ENCODE data around the gene NRF1. TPM values are rescaled to one million over a fixed set of nuclear protein-coding genes. Genes with fewer than 3 reads are reported as not detected.

Gene NRF1
- polyA plus RNA-seq, 1 experiment, result 13.3 TPM

DNA sequence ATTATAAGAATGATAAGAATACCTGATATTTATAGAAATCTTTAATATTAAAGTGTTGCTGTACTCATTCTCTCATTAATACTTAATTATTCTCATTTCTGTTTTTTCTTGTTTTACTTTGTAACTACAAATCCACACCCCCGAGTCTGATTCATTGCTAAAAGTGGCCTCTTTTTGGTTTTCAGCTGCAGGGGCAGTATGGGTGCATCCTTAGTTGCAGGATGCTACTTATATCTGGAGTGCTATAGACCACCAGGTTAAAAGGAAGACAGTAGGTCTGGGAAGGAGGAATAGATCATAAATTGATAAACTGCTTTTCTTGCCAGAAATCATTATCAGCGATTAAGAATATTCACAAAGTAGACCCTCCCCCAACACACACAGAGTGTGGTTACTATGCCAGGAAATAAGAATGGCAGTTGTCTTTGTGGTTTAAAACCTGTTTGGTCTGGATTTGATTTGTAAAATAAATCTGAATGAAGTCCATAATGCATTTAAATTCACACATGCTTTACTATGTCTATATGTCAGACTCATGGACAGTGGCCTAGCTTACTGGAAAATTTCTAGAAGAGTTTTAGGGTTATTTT is 96.5 kb downstream of the NRF1 start:
- TF ChIP-seq, protein P1, sequence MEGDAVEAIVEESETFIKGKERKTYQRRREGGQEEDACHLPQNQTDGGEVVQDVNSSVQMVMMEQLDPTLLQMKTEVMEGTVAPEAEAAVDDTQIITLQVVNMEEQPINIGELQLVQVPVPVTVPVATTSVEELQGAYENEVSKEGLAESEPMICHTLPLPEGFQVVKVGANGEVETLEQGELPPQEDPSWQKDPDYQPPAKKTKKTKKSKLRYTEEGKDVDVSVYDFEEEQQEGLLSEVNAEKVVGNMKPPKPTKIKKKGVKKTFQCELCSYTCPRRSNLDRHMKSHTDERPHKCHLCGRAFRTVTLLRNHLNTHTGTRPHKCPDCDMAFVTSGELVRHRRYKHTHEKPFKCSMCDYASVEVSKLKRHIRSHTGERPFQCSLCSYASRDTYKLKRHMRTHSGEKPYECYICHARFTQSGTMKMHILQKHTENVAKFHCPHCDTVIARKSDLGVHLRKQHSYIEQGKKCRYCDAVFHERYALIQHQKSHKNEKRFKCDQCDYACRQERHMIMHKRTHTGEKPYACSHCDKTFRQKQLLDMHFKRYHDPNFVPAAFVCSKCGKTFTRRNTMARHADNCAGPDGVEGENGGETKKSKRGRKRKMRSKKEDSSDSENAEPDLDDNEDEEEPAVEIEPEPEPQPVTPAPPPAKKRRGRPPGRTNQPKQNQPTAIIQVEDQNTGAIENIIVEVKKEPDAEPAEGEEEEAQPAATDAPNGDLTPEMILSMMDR (IDR thresholded peaks at IDR 0.05; ENCODE audit: insufficient read depth, low read depth, low read length), result no peak
- no peak for DNase-seq (ENCODE audit: low read depth)
- CTCF ChIA-PET, result interaction anchor here (1.0 kb wide), 1 partner anchor 12 kb away, joined by 3 read pairs; no protein-coding TSS in a partner anchor
- Histone ChIP-seq H3K36me3 (ENCODE audit: control insufficient read depth, insufficient read depth, low read length) (peaks cover 5% of the 10 kb centered on the region), H3K4me3 (ENCODE audit: low read depth, low read length) (no peak overlapping the region), H3K27me3 (ENCODE audit: control insufficient read depth, insufficient read depth, low read length) (no peaks in the 10 kb centered on the region)
- POLR2A ChIA-PET, result no interaction called here

DNA sequence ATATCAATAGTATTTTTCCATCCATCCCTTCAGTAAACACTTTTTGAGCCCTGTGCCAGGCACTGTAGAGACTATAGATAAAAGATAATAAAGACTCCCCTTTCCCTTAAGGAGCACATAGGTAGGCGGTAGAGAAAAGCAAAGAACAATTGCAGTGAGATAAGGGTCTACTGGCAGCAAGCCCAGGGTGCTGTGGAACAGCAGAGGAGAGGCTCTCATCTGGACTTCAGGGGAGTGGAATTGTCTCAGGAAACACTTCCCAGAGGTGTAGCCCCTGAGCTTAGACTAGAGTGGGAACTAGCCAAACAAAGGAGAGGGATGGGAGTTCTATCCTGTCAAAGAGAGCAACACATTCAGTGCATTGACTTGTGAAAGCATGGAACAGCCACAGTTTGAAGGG is 102.0 kb downstream of the NRF1 start:
- H3K36me3 ChIP-seq (ENCODE audit: control insufficient read depth, insufficient read depth, low read length), result peaks cover 8% of the 10 kb centered on the region
- TF ChIP-seq, protein P1 (IDR thresholded peaks at IDR 0.05; ENCODE audit: insufficient read depth, low read depth, low read length), result no peak
- no peak overlapping the region for H3K4me3 ChIP-seq (ENCODE audit: low read depth, low read length)
- POLR2A ChIA-PET, result no interaction called here
- no peaks in the 10 kb centered on the region for H3K27me3 ChIP-seq (ENCODE audit: control insufficient read depth, insufficient read depth, low read length)
- no peak for DNase-seq (ENCODE audit: low read depth)
- CTCF ChIA-PET, result no interaction called here

DNA sequence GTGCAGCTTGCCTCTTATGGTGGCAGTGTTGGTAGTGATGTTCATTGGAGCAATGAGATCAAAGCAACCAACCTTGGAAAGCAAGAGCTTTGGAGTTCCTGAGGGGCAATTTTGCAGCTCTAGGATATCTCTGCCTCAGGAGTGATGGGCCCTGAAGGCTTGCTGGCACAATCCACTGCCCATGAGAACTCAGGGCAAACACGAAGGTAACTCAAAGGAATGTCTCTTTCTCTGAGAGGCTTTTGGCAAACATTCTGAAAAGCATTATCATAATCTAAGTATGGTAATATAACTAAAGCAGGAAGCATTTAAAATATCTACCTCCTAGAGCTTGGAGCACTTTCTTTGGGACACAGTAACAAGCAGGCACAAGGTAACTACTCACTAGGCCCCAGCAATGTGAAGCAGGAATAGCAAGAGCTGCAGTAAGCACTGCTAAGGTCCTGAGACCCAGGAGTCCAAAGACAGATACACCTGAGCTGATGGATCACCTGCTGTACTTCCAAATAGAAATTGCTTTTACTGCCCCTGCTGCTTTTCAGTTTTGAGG is 103.1 kb downstream of the NRF1 start:
- Histone ChIP-seq H3K36me3 (ENCODE audit: control insufficient read depth, insufficient read depth, low read length) (peaks cover 8% of the 10 kb centered on the region), H3K4me3 (ENCODE audit: low read depth, low read length) (no peak overlapping the region), H3K27me3 (ENCODE audit: control insufficient read depth, insufficient read depth, low read length) (no peaks in the 10 kb centered on the region)
- POLR2A ChIA-PET, result no interaction called here
- CTCF ChIA-PET, result interaction anchor here (0.6 kb wide), 1 partner anchor 116 kb away, joined by 3 read pairs; no protein-coding TSS in a partner anchor
- TF ChIP-seq, protein P1 (IDR thresholded peaks at IDR 0.05; ENCODE audit: insufficient read depth, low read depth, low read length), result no peak
- no peak for DNase-seq (ENCODE audit: low read depth)

DNA sequence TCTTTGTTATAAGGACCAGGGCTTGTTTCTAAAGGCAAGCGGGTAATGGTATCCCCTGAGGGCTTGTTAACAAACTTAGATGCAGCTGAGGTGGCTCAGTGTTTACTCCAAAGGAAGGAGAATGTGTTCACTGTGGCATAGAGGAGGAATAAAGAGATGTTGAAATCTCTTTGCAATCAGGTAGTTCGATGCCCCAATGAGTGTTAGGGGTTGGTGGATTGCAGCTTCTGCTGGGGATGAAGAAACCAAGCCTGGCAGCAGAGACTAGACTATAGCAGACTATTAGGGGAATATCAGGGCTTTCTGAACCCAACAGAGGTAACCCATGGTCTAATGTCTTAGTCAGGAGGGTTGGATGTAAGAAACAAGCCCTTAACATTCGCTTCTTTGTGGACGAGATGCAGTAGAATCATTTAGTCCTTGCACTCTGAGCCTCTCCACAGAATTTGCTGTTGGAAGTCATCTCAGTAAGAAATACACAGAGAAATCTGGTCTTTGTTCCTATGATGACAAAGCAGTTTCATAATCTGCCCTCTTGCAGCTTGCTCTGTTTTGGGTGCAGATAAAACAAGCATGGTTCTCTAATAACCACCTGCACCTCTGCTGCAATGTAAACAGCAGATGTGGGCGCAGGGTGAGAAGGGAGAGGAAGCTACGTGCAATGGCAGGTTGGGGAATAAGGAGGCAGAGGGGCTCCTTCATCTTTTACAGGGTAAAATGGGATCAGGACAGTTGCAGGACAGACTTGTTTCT is 108.6 kb downstream of the NRF1 start:
- Histone ChIP-seq H3K27me3 (ENCODE audit: control insufficient read depth, insufficient read depth, low read length) (no peaks in the 10 kb centered on the region), H3K4me3 (ENCODE audit: low read depth, low read length) (no peak overlapping the region), H3K36me3 (ENCODE audit: control insufficient read depth, insufficient read depth, low read length) (peaks cover 2% of the 10 kb centered on the region)
- TF ChIP-seq, protein P1 (IDR thresholded peaks at IDR 0.05; ENCODE audit: insufficient read depth, low read depth, low read length), result no peak
- CTCF ChIA-PET, result interaction anchor here (1.1 kb wide), 1 partner anchor 12 kb away, joined by 3 read pairs; no protein-coding TSS in a partner anchor
- POLR2A ChIA-PET, result no interaction called here
- no peak for DNase-seq (ENCODE audit: low read depth)

DNA sequence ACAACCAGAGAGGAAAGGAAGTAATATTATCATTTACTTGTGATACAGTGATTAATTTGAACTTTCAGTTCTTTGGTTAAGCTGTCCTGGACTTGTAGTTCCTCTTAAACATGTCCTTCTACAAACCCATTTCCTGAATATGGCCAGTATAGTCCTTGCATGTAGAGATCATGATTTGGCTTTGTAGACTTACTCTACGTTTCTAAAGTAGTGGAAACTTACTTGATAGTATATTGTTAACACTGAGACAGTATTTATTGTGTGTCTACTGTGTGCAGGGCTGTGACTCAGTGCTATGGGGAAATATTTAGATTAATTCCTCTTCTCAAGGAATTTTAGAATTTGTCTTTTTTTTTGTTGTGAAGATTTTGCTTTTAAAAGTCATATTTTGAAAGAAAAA is 109.5 kb downstream of the NRF1 start:
- H3K36me3 ChIP-seq (ENCODE audit: control insufficient read depth, insufficient read depth, low read length), result peaks cover 5% of the 10 kb centered on the region
- H3K4me3 ChIP-seq (ENCODE audit: low read depth, low read length), result no peak overlapping the region
- CTCF ChIA-PET, result no interaction called here
- H3K27me3 ChIP-seq (ENCODE audit: control insufficient read depth, insufficient read depth, low read length), result no peaks in the 10 kb centered on the region
- DNase-seq (ENCODE audit: low read depth), result no peak
- POLR2A ChIA-PET, result no interaction called here
- TF ChIP-seq, protein P1 (IDR thresholded peaks at IDR 0.05; ENCODE audit: insufficient read depth, low read depth, low read length), result no peak
